Panc1 (cell line): Measurements from ENCODE around the gene CCDC152. TPM values are rescaled to one million over a fixed set of nuclear protein-coding genes. Genes with fewer than 3 reads are reported as not detected.

Source experiments
- ATAC-seq: fragments of 200-7000 bp; cut with Tn5 transposase; 2 replicates; pipeline ENCODE4 v1.9.1; 2020; ENCODE audit warnings: mild to moderate bottlenecking, moderate library complexity
- BruUV-seq: library from RNA; stranded (reverse); fragments of 400-500 nt; replicated peaks from 2 replicates; lab custom pipeline; 2021; lab: Mats Ljungman, UMichigan
- CTCF ChIA-PET: fragments of 300-600 bp; sonication (Branson Sonifier 250); formaldehyde crosslinking; loops from one replicate; lab custom pipeline; 2022; ENCODE audit warnings: antibody characterized with exemption; lab: Charles Lee
- POLR2A ChIA-PET: fragments of 300-600 bp; sonication (Branson Sonifier 250); formaldehyde crosslinking; loops from one replicate; lab custom pipeline; 2022; ENCODE audit warnings: antibody characterized with exemption; lab: Charles Lee
- DNase-seq: peaks from one replicate; pipeline ENCODE4 v3.0.0-alpha.2; 2010; ENCODE audit warnings: low read depth, low spot score
- H3K27ac ChIP-seq: 2 replicates; pipeline ENCODE4 v1.5.1; 2011; ENCODE audit warnings: mild to moderate bottlenecking, low read length, inconsistent platforms
- H3K27me3 ChIP-seq: fragments of 200-500 bp; sonication (Bioruptor generic); 2 replicates; pipeline ENCODE4 v1.6.0; 2014; ENCODE audit warnings: low read length, inconsistent platforms; ENCODE audit not compliant: control insufficient read depth, insufficient read depth
- H3K36me3 ChIP-seq: fragments of 200-500 bp; sonication (Bioruptor generic); 2 replicates; pipeline ENCODE4 v1.5.1; 2014; ENCODE audit warnings: inconsistent platforms, mild to moderate bottlenecking, low read length, moderate library complexity; ENCODE audit not compliant: control insufficient read depth, insufficient read depth
- H3K4me1 ChIP-seq: 2 replicates; pipeline ENCODE4 v1.5.1; 2011; ENCODE audit warnings: inconsistent platforms, mild to moderate bottlenecking, low read length, moderate library complexity; ENCODE audit not compliant: control insufficient read depth, insufficient read depth
- H3K4me3 ChIP-seq, 2 experiments: 2 replicates each; pipeline ENCODE4 v1.5.1; 2011 to 2012; ENCODE audit warnings: low read depth in 2 of 2, low read length in 2 of 2, mild to moderate bottlenecking in 2 of 2, inconsistent platforms in 1 of 2, moderate library complexity in 1 of 2
- H3K9me3 ChIP-seq: fragments of 200-500 bp; sonication (Bioruptor generic); 2 replicates; pipeline ENCODE4 v1.5.1; 2014; ENCODE audit warnings: low read depth, mild to moderate bottlenecking, inconsistent platforms, low read length, moderate library complexity; ENCODE audit not compliant: control insufficient read depth, insufficient read depth
- CTCF ChIP-seq: fragments of 450-650 bp; IDR thresholded peaks from 2 replicates; pipeline ENCODE4 v1.5.1; 2017; ENCODE audit warnings: mild to moderate bottlenecking
- POLR2AphosphoS5 ChIP-seq: IDR thresholded peaks from 2 replicates; pipeline ENCODE4 v1.6.1; 2012; ENCODE audit warnings: mild to moderate bottlenecking, low read depth, low read length, moderate library complexity
- SIN3A ChIP-seq: IDR thresholded peaks from 2 replicates; pipeline ENCODE4 v1.6.1; 2012; ENCODE audit warnings: low read depth, mild to moderate bottlenecking, low read length, moderate library complexity, borderline replicate concordance; ENCODE audit not compliant: insufficient read depth
- TCF7L2 ChIP-seq: IDR thresholded peaks from 2 replicates; pipeline ENCODE4 v1.6.1; 2011; ENCODE audit warnings: mild to moderate bottlenecking, low read depth, low read length, inconsistent platforms
- in situ Hi-C: cut with HindIII; loops from 2 replicates; pipeline ENCODE4 v1.10.0; 2016; ENCODE audit warnings: low sequenced_read_pairs, low pct_unique_long_range_greater_than_20kb
- intact Hi-C: fragments of 100-400 bp; cut with micrococcal nuclease; formaldehyde crosslinking; loops from one replicate; pipeline ENCODE4 v1.10.0; 2022; ENCODE audit not compliant: unreplicated experiment
- total RNA-seq: library from RNA; stranded (reverse); gene quantifications from one replicate; pipeline ENCODE4 v1.2.1, GENCODE V29; 2021; ENCODE audit not compliant: unreplicated experiment
- TF ChIP-seq, protein P1 (sequence below), 2 experiments: IDR thresholded peaks; 2 replicates each; pipeline ENCODE4 v1.6.1; 2011 to 2012; ENCODE audit warnings: low read depth in 2 of 2, control low read depth in 1 of 2, low read length in 1 of 2, mild to moderate bottlenecking in 1 of 2, moderate library complexity in 1 of 2; ENCODE audit not compliant: insufficient read depth in 1 of 2

The CCDC152 gene
- total RNA-seq, 1 experiment from 2014 or later = not detected

DNA sequence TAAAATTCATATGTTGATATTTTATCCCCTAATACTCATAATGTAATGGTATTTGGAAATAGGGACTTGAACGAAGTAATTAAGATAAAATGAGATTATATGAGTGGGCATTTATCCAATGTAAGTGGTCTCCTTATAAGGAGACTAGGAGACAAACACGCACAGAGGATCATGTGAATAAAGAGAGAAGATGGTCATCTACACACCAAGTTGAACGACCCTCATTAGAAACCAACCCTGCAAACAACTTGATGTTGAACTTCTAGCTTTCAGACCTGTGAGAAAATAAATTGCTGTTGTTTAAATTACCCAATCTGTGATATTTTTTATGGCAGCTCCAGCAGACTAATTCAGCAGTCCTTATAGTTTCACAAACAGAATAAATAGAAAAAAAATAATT is 82.6 kb downstream of the CCDC152 start:
- Histone ChIP-seq H3K9me3 (no peaks in the 10 kb centered on the region), H3K4me1 (no peaks in the 10 kb centered on the region), H3K27ac (no peak overlapping the region), H3K4me3 (no peak overlapping the region), H3K27me3 (0 out of 2 replicates have a peak, but pooled peaks cover 2% of the 10 kb centered on the region), H3K36me3 (no peaks in the 10 kb centered on the region)
- in situ Hi-C loops = no loop called here
- intact Hi-C loops = no loop called here
- DNase-seq (no peak), ATAC-seq (no peak)
- TF ChIP-seq TCF7L2 = no peak
- TF ChIP-seq, protein P1, sequence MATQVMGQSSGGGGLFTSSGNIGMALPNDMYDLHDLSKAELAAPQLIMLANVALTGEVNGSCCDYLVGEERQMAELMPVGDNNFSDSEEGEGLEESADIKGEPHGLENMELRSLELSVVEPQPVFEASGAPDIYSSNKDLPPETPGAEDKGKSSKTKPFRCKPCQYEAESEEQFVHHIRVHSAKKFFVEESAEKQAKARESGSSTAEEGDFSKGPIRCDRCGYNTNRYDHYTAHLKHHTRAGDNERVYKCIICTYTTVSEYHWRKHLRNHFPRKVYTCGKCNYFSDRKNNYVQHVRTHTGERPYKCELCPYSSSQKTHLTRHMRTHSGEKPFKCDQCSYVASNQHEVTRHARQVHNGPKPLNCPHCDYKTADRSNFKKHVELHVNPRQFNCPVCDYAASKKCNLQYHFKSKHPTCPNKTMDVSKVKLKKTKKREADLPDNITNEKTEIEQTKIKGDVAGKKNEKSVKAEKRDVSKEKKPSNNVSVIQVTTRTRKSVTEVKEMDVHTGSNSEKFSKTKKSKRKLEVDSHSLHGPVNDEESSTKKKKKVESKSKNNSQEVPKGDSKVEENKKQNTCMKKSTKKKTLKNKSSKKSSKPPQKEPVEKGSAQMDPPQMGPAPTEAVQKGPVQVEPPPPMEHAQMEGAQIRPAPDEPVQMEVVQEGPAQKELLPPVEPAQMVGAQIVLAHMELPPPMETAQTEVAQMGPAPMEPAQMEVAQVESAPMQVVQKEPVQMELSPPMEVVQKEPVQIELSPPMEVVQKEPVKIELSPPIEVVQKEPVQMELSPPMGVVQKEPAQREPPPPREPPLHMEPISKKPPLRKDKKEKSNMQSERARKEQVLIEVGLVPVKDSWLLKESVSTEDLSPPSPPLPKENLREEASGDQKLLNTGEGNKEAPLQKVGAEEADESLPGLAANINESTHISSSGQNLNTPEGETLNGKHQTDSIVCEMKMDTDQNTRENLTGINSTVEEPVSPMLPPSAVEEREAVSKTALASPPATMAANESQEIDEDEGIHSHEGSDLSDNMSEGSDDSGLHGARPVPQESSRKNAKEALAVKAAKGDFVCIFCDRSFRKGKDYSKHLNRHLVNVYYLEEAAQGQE (IDR thresholded peaks at IDR 0.05; ENCODE audit: insufficient read depth in 1 of 2, low read depth in 2 of 2, low read length in 1 of 2) = no peak
- no peak for TF ChIP-seq CTCF
- no peak for TF ChIP-seq SIN3A
- TF ChIP-seq POLR2AphosphoS5 = no peak
- BruUV-seq = no TSS peak
- CTCF ChIA-PET = no interaction called here
- POLR2A ChIA-PET = no interaction called here

DNA sequence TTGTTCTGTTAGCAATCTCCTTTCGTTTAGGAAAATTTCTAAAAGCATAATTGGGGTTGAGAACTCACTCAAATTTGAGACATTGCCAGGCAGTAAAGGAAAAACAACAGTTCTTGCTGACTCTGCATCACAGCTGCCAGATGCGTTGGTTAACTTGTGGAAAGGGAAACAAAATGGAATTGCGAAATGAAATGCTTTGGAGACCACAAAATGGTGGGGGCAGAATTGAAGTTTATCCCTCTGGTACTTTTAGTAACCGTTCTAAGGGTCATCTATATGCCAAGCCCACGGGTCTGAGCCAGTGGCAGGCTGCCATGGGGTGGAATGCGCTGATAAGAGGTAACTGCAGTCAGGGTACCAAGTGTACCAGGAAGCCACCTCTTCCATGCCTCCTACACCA is 83.7 kb downstream of the CCDC152 start:
- intact Hi-C loops = no loop called here
- no peak overlapping the region for H3K4me3 ChIP-seq
- H3K27ac ChIP-seq = no peak overlapping the region
- ChIA-PET CTCF (no interaction called here), POLR2A (no interaction called here)
- ATAC-seq (no peak), DNase-seq (no peak)
- BruUV-seq = no TSS peak
- no peaks in the 10 kb centered on the region for H3K4me1 ChIP-seq
- 0 out of 2 replicates have a peak, but pooled peaks cover 2% of the 10 kb centered on the region for H3K27me3 ChIP-seq
- TF ChIP-seq CTCF = no peak
- TF ChIP-seq, protein P1 (IDR thresholded peaks at IDR 0.05; ENCODE audit: insufficient read depth in 1 of 2, low read depth in 2 of 2, low read length in 1 of 2) = no peak
- no peak for TF ChIP-seq SIN3A
- TF ChIP-seq POLR2AphosphoS5 = no peak
- no peak for TF ChIP-seq TCF7L2
- no peaks in the 10 kb centered on the region for H3K36me3 ChIP-seq
- in situ Hi-C loops = no loop called here
- H3K9me3 ChIP-seq = no peaks in the 10 kb centered on the region
